ENCODE measurements around the gene CFAP73. TPM values are rescaled to one million over a fixed set of nuclear protein-coding genes. Genes with fewer than 3 reads are reported as not detected.

Gene CFAP73
- total and polyA plus RNA-seq, 10 of the 15 experiments (the other 5 are each of a cell fraction or from before 2014, with no cell fraction given), result 0.18 TPM; not detected in 9

GRCh38 chr12:113189361-113189760 is 39.8 kb downstream of the CFAP73 start:
- ATAC-seq, result no peak
- Histone ChIP-seq H2AFZ (ENCODE audit: control insufficient read depth, low read depth, low read length) (no peak overlapping the region), H3K4me2 (ENCODE audit: control insufficient read depth, insufficient read depth) (no peak overlapping the region), H3K27me3 (replicated peaks in 1 of 2; ENCODE audit: control insufficient read depth in 2 of 2, insufficient read depth in 2 of 2, low read length in 1 of 2) (no peaks in the 10 kb centered on the region), H3K9ac (ENCODE audit: control insufficient read depth, insufficient read depth, low read length) (no peak overlapping the region), H4K20me1 (ENCODE audit: control insufficient read depth, insufficient read depth) (no peaks in the 10 kb centered on the region), H3K4me1 (ENCODE audit: control insufficient read depth, insufficient read depth, low read length) (peaks cover 9% of the 10 kb centered on the region), H3K4me3 (no peak overlapping the region), H3K27ac (ENCODE audit: control insufficient read depth, insufficient read depth) (no peak overlapping the region), H3K9me3 (replicated peaks; ENCODE audit: control insufficient read depth, insufficient read depth, low read length) (no peaks in the 10 kb centered on the region), H3K36me3 (ENCODE audit: control insufficient read depth in 2 of 2, insufficient read depth in 2 of 2, low read length in 1 of 2) (peaks cover 5 to 19% of the 10 kb centered on the region in 2 experiments), H3K79me2 (ENCODE audit: control insufficient read depth, insufficient read depth, low read length) (peaks cover 26% of the 10 kb centered on the region)
- CTCF ChIA-PET, result interaction anchor here (2.0 kb wide), 1 partner anchor 196 kb away, joined by 5 read pairs; no protein-coding TSS in a partner anchor
- 100% methylated on average over 2 of the region's 2 CpGs for WGBS (ENCODE audit: insufficient coverage, insufficient replicate concordance, low lambda C conversion rate, missing lambda C conversion rate)
- DNase-seq (ENCODE audit: low read depth, low spot score), result no peak
- in situ Hi-C loops (cut with MboI) (no loop called here), intact Hi-C loops (cut with micrococcal nuclease; ENCODE audit: unreplicated experiment) (loop anchor here (5.0 kb wide), 1 partner anchor 233 kb away; the partner anchor contains the start of gene SDSL)
- no TSS peak for BruUV-seq (replicated peaks)
- SMC1A ChIA-PET (ENCODE audit: uncharacterized antibody, unreplicated experiment), result no interaction called here
- no peak for FAIRE-seq
- POLR2A ChIA-PET, result interaction anchor here (0.6 to 0.7 kb wide), 3 partner anchors 10 to 1808 kb away, joined by 3 to 4 read pairs (median 4); no protein-coding TSS in a partner anchor
- RAD21 ChIA-PET (ENCODE audit: unreplicated experiment), result interaction anchor here (0.6 to 1.1 kb wide), 4 partner anchors 15 to 169 kb away, joined by 3 to 5 read pairs (median 4); no protein-coding TSS in a partner anchor
- TF ChIP-seq ZNF274 (IDR thresholded peaks at IDR 0.05; ENCODE audit: insufficient read depth, insufficient read length), result no peak
- no peak for TF ChIP-seq ATF2 (IDR thresholded peaks at IDR 0.05; ENCODE audit: low read length)
- no peak for TF ChIP-seq MXI1 (IDR thresholded peaks at IDR 0.05; ENCODE audit: low read depth, low read length)
- no peak for TF ChIP-seq KAT2A (conservative IDR thresholded peaks at IDR 0.05; ENCODE audit: control insufficient read depth, low read depth, low read length)
- no peak for TF ChIP-seq CEBPB (IDR thresholded peaks at IDR 0.05; ENCODE audit: borderline replicate concordance in 1 of 2, low read depth in 2 of 2, low read length in 2 of 2)
- TF ChIP-seq PKNOX1 (IDR thresholded peaks at IDR 0.05), result no peak
- no peak for TF ChIP-seq CHD1 (IDR thresholded peaks at IDR 0.05; ENCODE audit: low read depth, low read length)
- TF ChIP-seq BCL11A (IDR thresholded peaks at IDR 0.05; ENCODE audit: low read depth, low read length), result no peak
- no peak for TF ChIP-seq TCF12 (IDR thresholded peaks at IDR 0.05; ENCODE audit: low read depth, low read length)
- TF ChIP-seq ZBED1 (IDR thresholded peaks at IDR 0.05; ENCODE audit: borderline replicate concordance), result no peak
- TF ChIP-seq HDAC2 (IDR thresholded peaks at IDR 0.05), result no peak
- TF ChIP-seq E4F1 (IDR thresholded peaks at IDR 0.05; ENCODE audit: borderline replicate concordance, partially characterized antibody), result no peak
- TF ChIP-seq USF2 (IDR thresholded peaks at IDR 0.05; ENCODE audit: borderline replicate concordance, low read depth, low read length), result no peak
- TF ChIP-seq YY1 (IDR thresholded peaks at IDR 0.05; ENCODE audit: low read depth, low read length), result no peak
- TF ChIP-seq NR2C2 (IDR thresholded peaks at IDR 0.05; ENCODE audit: borderline replicate concordance, control insufficient read depth, insufficient read length, low read depth), result no peak
- no peak for TF ChIP-seq NR2F1 (conservative IDR thresholded peaks at IDR 0.05)
- TF ChIP-seq EGR1 (IDR thresholded peaks at IDR 0.05; ENCODE audit: borderline replicate concordance in 1 of 2, low read depth in 2 of 2, low read length in 2 of 2), result no peak
- no peak for TF ChIP-seq HSF1 (IDR thresholded peaks at IDR 0.05; ENCODE audit: low read depth, low read length)
- TF ChIP-seq POLR2A (IDR thresholded peaks at IDR 0.05; ENCODE audit: low read depth, low read length), result no peak
